HG03439 (cell line): ENCODE results near the gene PPP1R15B.
A peak's percentile ranks its signal among the peaks of the same experiment; 100 is the strongest.

Source experiments
- ATAC-seq: cut with Tn5 transposase; IDR thresholded peaks from one replicate; pipeline ENCODE4 v1.9.1; 2021; ENCODE audit warnings: mild to moderate bottlenecking, moderate library complexity; ENCODE audit not compliant: unreplicated experiment

The PPP1R15B gene

GRCh38 chr1:204421441-204421840 is 9.8 kb upstream of the PPP1R15B start:
- no peak for ATAC-seq

DNA sequence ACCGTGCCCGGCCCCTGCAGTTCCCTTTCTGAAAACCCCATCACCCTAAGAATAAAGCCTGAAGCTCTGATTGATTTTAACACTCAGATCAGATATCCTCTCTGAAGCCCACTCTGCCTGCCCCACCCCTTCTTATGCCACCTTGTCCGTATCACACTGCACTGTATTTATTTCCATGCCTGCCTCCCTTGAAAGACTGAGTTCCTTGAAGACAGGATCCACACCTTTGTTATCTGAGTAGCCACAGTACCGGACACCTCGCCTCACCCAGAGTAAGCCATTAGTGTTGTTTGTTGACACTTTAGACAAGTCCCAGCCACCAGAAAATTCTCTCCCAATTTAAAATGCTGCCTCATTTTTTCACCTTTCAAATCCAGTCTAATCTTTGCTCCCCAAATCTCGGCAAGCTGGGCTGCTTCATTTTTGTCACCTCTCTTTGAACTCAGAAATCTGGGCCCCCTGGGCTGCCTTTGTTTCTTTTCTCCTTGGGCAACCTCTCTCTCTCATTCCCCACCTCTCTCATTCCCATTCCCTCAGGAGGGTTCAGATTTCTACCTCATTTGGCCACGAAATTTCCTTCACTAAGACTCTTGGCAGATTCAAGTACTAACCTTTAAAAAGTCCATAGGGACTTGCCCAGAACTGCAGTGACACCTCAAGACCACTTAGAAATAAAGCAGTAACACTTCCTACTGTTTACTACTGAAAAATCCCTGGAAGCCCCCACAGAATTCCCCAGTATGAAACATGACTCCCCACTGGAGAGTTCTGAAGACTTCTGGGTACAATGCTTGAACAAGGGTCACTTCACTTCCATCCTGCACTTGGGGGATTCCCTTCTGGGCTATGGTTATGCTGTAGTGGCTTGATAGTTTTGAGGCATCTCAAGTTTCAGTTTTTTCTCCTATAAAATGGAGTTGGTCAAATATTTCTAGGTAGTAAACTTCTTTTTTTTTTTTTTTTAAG is 8.7 kb upstream of the PPP1R15B start:
- ATAC-seq: no peak

GRCh38 chr1:204419064-204419403 is 7.4 kb upstream of the PPP1R15B start:
- no peak for ATAC-seq

- no peak for ATAC-seq
Measured at GRCh38 chr1:204418174-204419063, 6.8 kb upstream of the PPP1R15B start.

- no peak for ATAC-seq
Measured at GRCh38 chr1:204417074-204417997, 5.7 kb upstream of the PPP1R15B start.

DNA sequence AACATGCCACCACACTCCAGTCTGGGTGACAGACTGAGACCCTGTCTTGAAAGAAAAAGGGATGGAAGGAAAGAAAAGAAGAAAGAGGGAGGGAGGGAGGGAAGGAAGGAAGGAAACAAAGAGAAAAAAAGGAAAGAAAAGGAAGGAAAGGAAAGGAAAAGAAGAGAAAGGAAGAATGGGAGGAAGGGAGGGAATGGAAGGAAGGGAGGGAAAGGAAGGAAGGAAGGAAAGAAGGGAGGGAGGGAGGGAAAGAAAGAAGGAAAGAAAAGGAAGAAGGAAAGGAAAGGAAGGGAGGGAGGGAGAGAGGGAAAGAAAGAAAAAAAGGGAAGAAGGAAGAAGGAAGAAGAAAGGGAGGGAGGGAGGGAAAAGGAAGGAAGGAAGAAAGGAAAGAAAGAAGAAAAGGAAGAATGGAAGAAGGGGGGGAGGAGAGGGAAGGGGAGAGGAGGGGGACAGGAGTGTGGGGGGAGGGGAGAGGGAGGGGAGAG is 5.0 kb upstream of the PPP1R15B start:
- ATAC-seq: no peak

GRCh38 chr1:204415351-204415750 is 3.7 kb upstream of the PPP1R15B start:
- ATAC-seq: no peak

DNA sequence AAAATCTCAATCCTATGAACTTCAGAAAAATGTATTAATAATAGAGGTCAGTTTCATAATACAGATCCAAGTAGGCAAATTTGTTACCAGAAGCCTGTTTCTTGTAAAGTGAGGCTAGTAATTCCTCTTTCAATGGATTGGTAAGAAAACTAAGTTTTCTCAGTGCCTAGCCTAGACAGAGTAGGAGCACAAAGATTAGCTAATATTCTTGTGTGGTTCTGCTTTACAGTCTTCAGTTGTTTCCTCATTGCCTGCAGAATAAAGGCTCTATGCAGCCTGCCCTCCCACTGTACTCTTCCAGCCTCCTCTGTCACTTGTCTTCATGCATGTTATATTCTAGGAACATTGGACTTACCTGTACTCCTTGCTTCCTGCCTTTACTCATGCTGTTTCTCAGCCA is 2.4 kb upstream of the PPP1R15B start:
- no peak for ATAC-seq

DNA sequence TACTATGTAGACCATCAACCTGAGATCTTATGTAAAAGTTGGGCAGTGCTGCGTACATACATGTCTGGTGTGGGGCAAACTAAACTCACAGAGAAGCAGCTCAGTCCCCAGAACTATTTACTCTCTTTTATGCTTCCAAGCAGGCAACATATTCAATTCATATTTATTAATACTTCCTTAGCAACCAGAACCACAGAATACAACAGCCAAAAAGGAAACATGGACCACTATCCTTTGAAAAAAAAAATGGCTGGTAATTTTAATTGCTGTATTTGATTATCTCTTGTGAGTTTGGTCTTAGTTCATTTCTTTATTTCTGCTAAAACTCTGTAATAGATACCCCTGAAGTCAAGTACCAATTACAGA is 1.5 kb upstream of the PPP1R15B start:
- no peak for ATAC-seq

- ATAC-seq: peak; percentile 36
Measured at GRCh38 chr1:204410688-204411450, 748 bp downstream of the PPP1R15B start.

DNA sequence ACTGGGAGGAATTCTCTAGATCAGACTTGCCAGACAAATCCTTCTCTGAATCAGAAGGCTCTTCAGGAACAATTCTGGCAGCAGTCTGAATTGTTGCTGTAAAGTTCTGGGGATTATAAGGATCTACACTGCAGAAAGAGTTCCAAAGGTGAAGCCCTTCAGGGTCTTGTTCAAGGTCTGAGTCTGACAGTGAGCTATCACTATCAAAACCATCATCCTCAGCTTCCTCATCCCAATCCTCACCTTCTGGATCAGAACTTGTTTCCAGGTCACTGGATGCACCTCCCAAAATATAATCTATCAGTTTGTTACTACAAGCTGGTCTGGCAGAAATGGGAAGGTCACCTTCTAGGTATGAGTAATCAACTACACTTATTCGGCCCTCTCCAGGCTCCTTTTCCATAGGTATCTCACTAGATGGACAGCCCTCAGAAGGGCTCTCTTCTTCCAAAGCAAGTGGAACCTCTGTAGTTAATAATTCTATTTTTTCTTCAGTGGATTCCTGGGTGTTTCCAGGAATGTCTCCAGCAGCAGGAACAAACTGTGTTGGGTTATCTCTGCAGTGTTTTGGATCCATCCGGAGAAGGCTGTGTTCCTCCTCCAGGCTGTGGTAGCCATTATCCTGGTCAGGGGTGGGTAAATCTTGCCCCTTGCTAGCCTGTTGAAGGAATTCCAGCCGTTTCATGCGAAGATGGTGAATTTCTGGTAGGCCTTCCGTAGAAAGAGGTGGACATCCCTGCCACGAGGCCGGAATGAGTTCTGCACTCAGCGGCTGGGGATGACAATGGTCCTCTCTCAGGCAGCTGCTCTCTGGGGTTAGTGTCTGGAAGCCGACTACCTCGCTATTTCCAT is 1.6 kb downstream of the PPP1R15B start:
- no peak for ATAC-seq

GRCh38 chr1:204409123-204409522 is 2.5 kb downstream of the PPP1R15B start:
- ATAC-seq: no peak

DNA sequence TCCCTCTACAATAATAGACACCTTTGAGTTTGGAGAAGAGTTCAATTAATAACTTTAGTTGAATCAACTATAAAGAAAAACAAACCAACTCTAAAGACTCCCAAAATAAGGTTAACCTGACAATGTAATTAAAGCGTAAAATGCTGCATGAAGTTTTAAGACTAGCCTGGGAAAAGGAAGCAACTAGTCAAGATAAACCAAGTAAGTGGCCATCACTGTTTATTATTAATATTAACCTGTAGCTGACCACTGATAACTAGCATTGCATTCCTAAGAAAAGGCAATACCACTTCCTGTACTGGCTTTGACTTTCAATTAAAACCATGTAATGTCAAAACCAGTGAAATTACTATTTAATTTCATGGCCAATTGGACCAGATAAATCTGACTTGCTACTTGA is 3.0 kb downstream of the PPP1R15B start:
- no peak for ATAC-seq

GRCh38 chr1:204408074-204408507 is 3.5 kb downstream of the PPP1R15B start:
- no peak for ATAC-seq

DNA sequence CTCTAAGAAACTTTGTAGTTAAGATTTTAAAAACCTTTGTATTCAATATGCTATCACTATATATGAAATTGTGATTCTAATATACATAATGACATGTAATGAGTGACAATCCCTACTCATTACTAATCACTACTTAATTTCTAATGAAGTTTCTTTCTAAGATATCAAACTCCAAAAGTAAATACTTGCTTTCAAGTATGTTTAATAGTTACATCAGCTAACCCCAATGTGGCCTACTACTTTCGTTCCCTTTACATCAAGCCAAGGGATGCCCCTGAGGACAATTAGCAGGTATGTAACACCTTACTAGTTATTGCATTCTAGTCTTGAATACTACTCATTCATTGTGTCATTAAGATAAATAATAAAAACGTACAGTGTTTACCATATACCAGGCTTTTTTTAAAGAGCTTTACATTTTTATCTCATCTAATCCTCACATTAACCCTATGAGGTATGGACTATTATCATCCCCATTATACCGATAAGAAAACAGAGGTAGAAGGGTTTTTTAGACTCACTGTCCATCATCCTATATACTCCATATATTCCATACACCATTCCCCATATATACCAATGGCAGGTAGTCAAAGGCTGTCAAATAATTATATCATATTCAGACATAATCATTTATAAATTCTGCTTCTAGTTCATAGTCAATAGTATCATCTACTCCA is 4.2 kb downstream of the PPP1R15B start:
- ATAC-seq: no peak

DNA sequence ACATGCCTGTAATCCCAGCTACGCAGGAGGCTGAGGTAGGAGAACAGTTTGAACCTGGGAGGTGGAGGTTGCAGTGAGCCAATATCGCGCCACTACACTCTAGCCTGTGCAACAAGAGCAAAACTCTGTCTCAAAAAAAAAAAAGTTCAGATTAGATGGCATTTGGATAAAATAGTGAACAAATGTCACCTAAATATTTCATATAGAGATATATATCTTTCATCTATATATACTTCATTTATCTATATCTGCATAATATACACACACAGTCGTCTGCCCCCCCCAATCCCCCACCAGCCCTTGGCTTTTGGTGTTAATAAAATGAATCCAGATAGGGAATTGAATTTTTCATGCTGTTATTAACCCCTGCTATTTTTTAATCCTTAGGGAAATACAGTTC is 5.0 kb downstream of the PPP1R15B start:
- no peak for ATAC-seq

GRCh38 chr1:204405988-204406387 is 5.6 kb downstream of the PPP1R15B start:
- ATAC-seq: no peak

DNA sequence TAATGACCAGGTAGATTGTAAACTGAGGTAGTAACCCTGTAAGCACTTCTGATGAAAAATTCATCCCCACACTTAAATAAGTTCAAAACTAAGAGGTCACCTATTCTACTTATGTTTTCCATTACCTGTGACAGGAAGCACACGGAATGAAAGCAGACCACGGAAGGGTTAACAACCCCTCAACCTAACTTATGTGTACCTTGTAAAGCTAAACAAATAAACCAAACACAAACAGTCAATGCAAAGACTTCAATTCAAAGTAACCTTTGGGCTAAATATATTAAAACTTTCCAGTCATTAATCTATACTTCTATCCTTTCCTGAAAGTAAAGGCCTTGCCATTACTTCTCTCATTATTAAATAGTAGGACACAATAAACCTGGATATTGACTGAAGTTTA is 7.0 kb downstream of the PPP1R15B start:
- no peak for ATAC-seq
